Panc1 (cell line): ENCODE results near the gene DAGLA. TPM values are rescaled to one million over a fixed set of nuclear protein-coding genes. Genes with fewer than 3 reads are reported as not detected.

Source experiments
- ATAC-seq: fragments of 200-7000 bp; cut with Tn5 transposase; 2 replicates; pipeline ENCODE4 v1.9.1; 2020; ENCODE audit warnings: mild to moderate bottlenecking, moderate library complexity
- Bru-seq: library from RNA; stranded (reverse); fragments of 400-500 nt; gene quantifications from one replicate; lab custom pipeline; 2021; lab: Mats Ljungman, UMichigan
- BruChase-seq, 2 experiments: library from RNA; stranded (reverse); fragments of 400-500 nt; gene quantifications; one replicate each; lab custom pipeline; 2021; lab: Mats Ljungman, UMichigan
- BruUV-seq: library from RNA; stranded (reverse); fragments of 400-500 nt; replicated peaks from 2 replicates; lab custom pipeline; 2021; lab: Mats Ljungman, UMichigan
- CTCF ChIA-PET: fragments of 300-600 bp; sonication (Branson Sonifier 250); formaldehyde crosslinking; loops from one replicate; lab custom pipeline; 2022; ENCODE audit warnings: antibody characterized with exemption; lab: Charles Lee
- POLR2A ChIA-PET: fragments of 300-600 bp; sonication (Branson Sonifier 250); formaldehyde crosslinking; loops from one replicate; lab custom pipeline; 2022; ENCODE audit warnings: antibody characterized with exemption; lab: Charles Lee
- DNase-seq: peaks from one replicate; pipeline ENCODE4 v3.0.0-alpha.2; 2010; ENCODE audit warnings: low read depth, low spot score
- H3K27ac ChIP-seq: 2 replicates; pipeline ENCODE4 v1.5.1; 2011; ENCODE audit warnings: mild to moderate bottlenecking, low read length, inconsistent platforms
- H3K27me3 ChIP-seq: fragments of 200-500 bp; sonication (Bioruptor generic); 2 replicates; pipeline ENCODE4 v1.6.0; 2014; ENCODE audit warnings: low read length, inconsistent platforms; ENCODE audit not compliant: control insufficient read depth, insufficient read depth
- H3K36me3 ChIP-seq: fragments of 200-500 bp; sonication (Bioruptor generic); 2 replicates; pipeline ENCODE4 v1.5.1; 2014; ENCODE audit warnings: inconsistent platforms, mild to moderate bottlenecking, low read length, moderate library complexity; ENCODE audit not compliant: control insufficient read depth, insufficient read depth
- H3K4me1 ChIP-seq: 2 replicates; pipeline ENCODE4 v1.5.1; 2011; ENCODE audit warnings: inconsistent platforms, mild to moderate bottlenecking, low read length, moderate library complexity; ENCODE audit not compliant: control insufficient read depth, insufficient read depth
- H3K4me3 ChIP-seq, 2 experiments: 2 replicates each; pipeline ENCODE4 v1.5.1; 2011 to 2012; ENCODE audit warnings: low read depth in 2 of 2, low read length in 2 of 2, mild to moderate bottlenecking in 2 of 2, inconsistent platforms in 1 of 2, moderate library complexity in 1 of 2
- H3K9me3 ChIP-seq: fragments of 200-500 bp; sonication (Bioruptor generic); 2 replicates; pipeline ENCODE4 v1.5.1; 2014; ENCODE audit warnings: low read depth, mild to moderate bottlenecking, inconsistent platforms, low read length, moderate library complexity; ENCODE audit not compliant: control insufficient read depth, insufficient read depth
- CTCF ChIP-seq: fragments of 450-650 bp; IDR thresholded peaks from 2 replicates; pipeline ENCODE4 v1.5.1; 2017; ENCODE audit warnings: mild to moderate bottlenecking
- POLR2AphosphoS5 ChIP-seq: IDR thresholded peaks from 2 replicates; pipeline ENCODE4 v1.6.1; 2012; ENCODE audit warnings: mild to moderate bottlenecking, low read depth, low read length, moderate library complexity
- REST ChIP-seq, 2 experiments: IDR thresholded peaks; 2 replicates each; pipeline ENCODE4 v1.6.1; 2011 to 2012; ENCODE audit warnings: low read depth in 2 of 2, control low read depth in 1 of 2, low read length in 1 of 2, mild to moderate bottlenecking in 1 of 2, moderate library complexity in 1 of 2; ENCODE audit not compliant: insufficient read depth in 1 of 2
- SIN3A ChIP-seq: IDR thresholded peaks from 2 replicates; pipeline ENCODE4 v1.6.1; 2012; ENCODE audit warnings: low read depth, mild to moderate bottlenecking, low read length, moderate library complexity, borderline replicate concordance; ENCODE audit not compliant: insufficient read depth
- TCF7L2 ChIP-seq: IDR thresholded peaks from 2 replicates; pipeline ENCODE4 v1.6.1; 2011; ENCODE audit warnings: mild to moderate bottlenecking, low read depth, low read length, inconsistent platforms
- in situ Hi-C: cut with HindIII; loops from 2 replicates; pipeline ENCODE4 v1.10.0; 2016; ENCODE audit warnings: low sequenced_read_pairs, low pct_unique_long_range_greater_than_20kb
- intact Hi-C: fragments of 100-400 bp; cut with micrococcal nuclease; formaldehyde crosslinking; loops from one replicate; pipeline ENCODE4 v1.10.0; 2022; ENCODE audit not compliant: unreplicated experiment
- long read RNA-seq: library from polyadenylated mRNA; unstranded; transcript quantifications from one replicate; pipeline ENCODE4 v2.0.0, GENCODE V29; 2021; ENCODE audit not compliant: unreplicated experiment
- polyA plus RNA-seq: library from polyadenylated mRNA; unstranded; fragments of >200 nt; gene quantifications from one replicate; pipeline ENCODE4 v1.2.1, GENCODE V29; 2012; ENCODE audit warnings: missing spikeins; ENCODE audit not compliant: insufficient read length
- total RNA-seq: library from RNA; stranded (reverse); gene quantifications from one replicate; pipeline ENCODE4 v1.2.1, GENCODE V29; 2021; ENCODE audit not compliant: unreplicated experiment

DAGLA gene
- total RNA-seq (6.4 TPM), Bru-seq, nascent RNA (percentile 44 among the genes with signal in this experiment), BruChase-seq, experiment 1, labeled RNA remaining after a 2-hour chase (percentile 46 among the genes with signal in this experiment), BruChase-seq, experiment 2, labeled RNA remaining after a 6-hour chase (percentile 46 among the genes with signal in this experiment)
- polyA plus RNA-seq = 5.6 TPM
- long read RNA-seq, full-length matches to known transcripts = 1 of 4 reads
- long read RNA-seq, partial matches to known transcripts = 1 of 4 reads
- long read RNA-seq, other reads (novel, unspliced or antisense) = 2 of 4 reads

GRCh38 chr11:61679893-61680621, at the start of gene DAGLA:
DAGLA (plus strand) TSS chr11:61680391; CDS start chr11:61720156, 39,765 bp downstream.
- TF ChIP-seq SIN3A = no peak
- peak; percentile 99 for TF ChIP-seq CTCF
- 0 out of 4 replicates have a peak, but pooled peaks of 1 of the 2 experiments have one; percentile 23 for TF ChIP-seq REST (IDR thresholded peaks at IDR 0.05; ENCODE audit: insufficient read depth in 1 of 2, low read depth in 2 of 2, low read length in 1 of 2)
- peak; percentile 82 for ATAC-seq
- intact Hi-C loops = loop anchor here (5.0 kb wide), 1 partner anchor 52 kb away; no protein-coding TSS in a partner anchor
- Histone ChIP-seq H3K9me3 (no peaks in the 10 kb centered on the region), H3K27me3 (no peaks in the 10 kb centered on the region), H3K36me3 (no peaks in the 10 kb centered on the region), H3K4me1 (peaks cover 22% of the 10 kb centered on the region), H3K4me3 (peak within 1 kb of the TSS; percentile 49 to 58), H3K27ac (peak within 1 kb of the TSS; percentile 44; the same call in 1 of the 2 replicates)
- BruUV-seq = no TSS peak
- POLR2A ChIA-PET = no interaction called here
- CTCF ChIA-PET = no interaction called here
- in situ Hi-C loops = no loop called here
- DNase-seq = no peak

GRCh38 chr11:61632096-61632495, 48.1 kb upstream of the DAGLA start:
- DNase-seq (no peak), ATAC-seq (no peak)
- no peaks in the 10 kb centered on the region for H3K27me3 ChIP-seq
- H3K36me3 ChIP-seq = no peaks in the 10 kb centered on the region
- no peaks in the 10 kb centered on the region for H3K4me1 ChIP-seq
- H3K9me3 ChIP-seq = no peaks in the 10 kb centered on the region
- in situ Hi-C loops = no loop called here
- BruUV-seq = no TSS peak
- ChIA-PET POLR2A (no interaction called here), CTCF (no interaction called here)
- TF ChIP-seq POLR2AphosphoS5 (no peak), TCF7L2 (no peak), SIN3A (no peak), CTCF (no peak), REST (IDR thresholded peaks at IDR 0.05; ENCODE audit: insufficient read depth in 1 of 2, low read depth in 2 of 2, low read length in 1 of 2) (no peak)
- no peak overlapping the region for H3K4me3 ChIP-seq
- intact Hi-C loops = no loop called here
- H3K27ac ChIP-seq = no peak overlapping the region
